GM18909 (cell line): ENCODE data around the gene SLC15A2.
"Not testable (repeated sequence)": the region's sequence is repeated elsewhere in the genome, so short reads cannot be mapped to it uniquely, and the experiment has no call there.

ENCODE experiments used
- ATAC-seq: cut with Tn5 transposase; IDR thresholded peaks from one replicate; pipeline ENCODE4 v1.9.1; 2021; ENCODE audit warnings: mild to moderate bottlenecking; ENCODE audit not compliant: unreplicated experiment, poor library complexity

Gene SLC15A2

GRCh38 chr3:121918779-121919483 is 24.7 kb downstream of the SLC15A2 start:
- ATAC-seq: no peak

- no peak for ATAC-seq
Measured at GRCh38 chr3:121924734-121925133, 30.5 kb downstream of the SLC15A2 start.

GRCh38 chr3:121926380-121926779 is 32.2 kb downstream of the SLC15A2 start:
- ATAC-seq: no peak

GRCh38 chr3:121938141-121938855 is 44.1 kb downstream of the SLC15A2 start:
- ATAC-seq: not testable (repeated sequence)

GRCh38 chr3:121941592-121941991 is 47.4 kb downstream of the SLC15A2 start:
- no peak for ATAC-seq

GRCh38 chr3:121942116-121942786 is 48.0 kb downstream of the SLC15A2 start:
- ATAC-seq: no peak

GRCh38 chr3:121943431-121943830 is 49.2 kb downstream of the SLC15A2 start:
- no peak for ATAC-seq

- ATAC-seq: no peak
Measured at GRCh38 chr3:121948641-121949040, 54.4 kb downstream of the SLC15A2 start.

GRCh38 chr3:121951291-121951919 is 57.2 kb downstream of the SLC15A2 start:
- ATAC-seq: no peak

GRCh38 chr3:121956363-121956762 is 62.2 kb downstream of the SLC15A2 start:
- no peak for ATAC-seq

- peak; percentile 86 for ATAC-seq
Measured at GRCh38 chr3:121957674-121958415, 63.6 kb downstream of the SLC15A2 start.

GRCh38 chr3:121958801-121959200 is 64.6 kb downstream of the SLC15A2 start:
- no peak for ATAC-seq

- ATAC-seq: no peak
Measured at GRCh38 chr3:121961283-121961682, 67.1 kb downstream of the SLC15A2 start.

- ATAC-seq: no peak
Measured at GRCh38 chr3:121962443-121962842, 68.2 kb downstream of the SLC15A2 start.

GRCh38 chr3:121963608-121964007 is 69.4 kb downstream of the SLC15A2 start:
- no peak for ATAC-seq

- ATAC-seq: no peak
Measured at GRCh38 chr3:121969631-121970030, 75.4 kb downstream of the SLC15A2 start.

- ATAC-seq: no peak
Measured at GRCh38 chr3:121970047-121970446, 75.8 kb downstream of the SLC15A2 start.

- no peak for ATAC-seq
Measured at GRCh38 chr3:121974601-121975111, 80.5 kb downstream of the SLC15A2 start.

- ATAC-seq: no peak
Measured at GRCh38 chr3:121975702-121976302, 81.6 kb downstream of the SLC15A2 start.

- no peak for ATAC-seq
Measured at GRCh38 chr3:121976727-121977126, 82.5 kb downstream of the SLC15A2 start.
